Stimulated activated CD4-positive, alpha-beta T cell treated with anti-CD3 and anti-CD28 coated beads, TNF-alpha, amount 100 ng/mL, for 48 hours (primary cell): ENCODE results near the gene TOR1AIP2.
"Not testable (repeated sequence)": the region's sequence is repeated elsewhere in the genome, so short reads cannot be mapped to it uniquely, and the experiment has no call there.

Source experiments
- DNase-seq, 3 donors: peaks; one replicate each; pipeline ENCODE4 v3.0.0-alpha.2; 2020; ENCODE audit warnings: low read depth in 3 of 3

The TOR1AIP2 gene

DNA sequence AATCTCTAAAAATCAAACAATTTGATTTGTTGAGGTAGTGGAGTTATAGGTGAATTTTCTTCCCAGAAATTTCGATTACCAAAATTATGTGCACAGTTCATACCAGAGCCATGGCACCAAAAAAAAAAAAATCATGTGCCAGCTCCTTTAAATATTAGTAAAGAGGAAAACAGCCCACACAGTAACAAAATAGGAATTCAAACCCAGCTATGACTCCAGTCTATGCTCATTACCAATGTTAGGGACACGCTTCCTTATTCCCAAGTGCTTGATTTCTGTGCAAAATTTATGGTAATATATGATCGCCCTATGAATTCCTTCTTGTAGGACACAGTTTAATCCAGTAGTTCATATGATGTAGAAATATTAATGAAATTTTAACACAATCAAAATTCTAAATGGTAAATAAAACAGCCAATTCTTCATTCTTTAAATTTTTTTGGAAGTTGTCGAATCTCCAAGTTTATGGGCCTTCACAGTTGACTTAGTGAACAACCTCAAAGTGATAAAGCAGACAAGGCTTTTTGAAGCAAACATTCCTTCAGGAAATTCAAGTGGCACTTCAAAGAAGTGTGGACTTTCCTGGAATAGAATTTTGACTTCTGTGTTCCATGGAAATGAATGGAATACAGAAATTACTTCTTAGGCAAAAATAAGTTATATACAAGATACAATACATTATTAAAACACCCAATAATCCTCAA, 1.9 kb downstream of the TOR1AIP2 start:
- no peak for DNase-seq

DNA sequence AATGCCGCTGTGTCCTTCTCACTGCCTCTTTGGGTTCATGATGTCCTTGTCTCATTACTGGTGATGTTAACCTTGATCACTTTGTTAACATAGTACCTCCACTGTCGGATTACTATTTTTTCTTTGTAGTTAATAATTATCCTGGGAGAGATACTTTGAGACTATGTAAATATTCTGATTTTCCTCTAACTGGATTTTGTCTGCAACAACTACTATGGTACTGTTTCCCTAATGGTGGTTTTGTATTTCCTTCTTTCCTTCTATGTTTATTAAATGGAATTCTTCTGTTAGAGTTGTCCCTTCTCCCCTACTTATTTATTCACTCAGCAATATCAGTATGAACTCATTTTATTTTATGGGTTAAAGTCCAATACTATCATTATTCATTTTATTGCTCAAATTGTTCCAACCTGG, 4.2 kb downstream of the TOR1AIP2 start:
- DNase-seq: no peak

DNA sequence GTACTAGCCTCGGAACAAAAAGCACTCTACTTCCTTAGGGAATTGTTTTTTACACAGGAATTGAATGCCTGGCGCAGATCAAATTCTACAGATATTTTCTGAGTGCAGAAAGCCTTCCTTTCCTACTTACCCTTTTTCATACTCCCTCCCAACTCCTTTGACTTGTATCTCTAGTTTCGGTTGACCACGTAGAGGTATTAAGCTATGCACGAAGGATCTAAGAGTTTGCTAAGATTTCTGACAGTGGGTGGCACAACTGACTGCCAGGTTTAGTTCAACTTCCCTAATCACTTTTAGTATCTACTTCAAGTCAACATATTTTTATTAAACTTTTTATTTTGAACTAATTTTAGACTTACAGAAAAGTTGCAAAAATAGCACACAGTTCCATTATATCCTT, 5.0 kb downstream of the TOR1AIP2 start:
- no peak for DNase-seq

DNA sequence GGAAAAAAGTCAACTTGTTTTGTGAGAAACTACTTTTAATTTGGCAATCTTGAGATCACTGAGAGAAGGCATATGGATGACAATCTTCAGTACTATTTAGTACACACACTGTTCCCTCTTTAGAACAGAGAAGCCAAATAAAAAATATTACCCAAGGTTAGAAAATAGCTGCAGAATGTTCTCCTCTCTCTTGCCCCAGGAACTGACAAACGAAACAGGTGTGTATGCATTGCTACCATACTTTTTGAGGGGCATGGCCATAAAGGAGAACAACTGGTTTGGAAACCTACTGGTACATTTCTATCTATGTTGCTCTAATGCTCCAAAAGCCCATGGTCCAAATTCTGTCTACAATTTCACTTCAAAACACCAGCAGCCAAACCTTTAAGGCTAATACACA, 5.7 kb downstream of the TOR1AIP2 start:
- DNase-seq: no peak

DNA sequence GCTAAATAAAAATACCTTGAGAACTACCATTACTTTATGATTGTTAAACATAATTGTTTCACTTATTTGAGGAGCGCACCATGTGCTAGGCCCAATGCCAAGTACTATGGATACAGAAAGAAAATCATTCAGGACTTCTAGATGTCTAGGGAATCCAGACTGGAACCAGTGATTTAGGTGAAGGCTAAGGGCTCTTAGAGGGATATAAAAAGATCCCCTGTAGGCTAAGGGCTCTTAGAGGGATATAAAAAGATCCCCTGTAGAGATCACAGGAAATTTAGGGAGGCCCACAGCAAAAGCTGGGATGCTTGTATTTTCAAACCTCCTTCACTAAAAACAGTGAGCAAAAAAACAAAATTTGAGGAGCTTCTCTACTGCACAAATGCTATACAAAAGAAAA, 6.7 kb downstream of the TOR1AIP2 start:
- no peak for DNase-seq

DNA sequence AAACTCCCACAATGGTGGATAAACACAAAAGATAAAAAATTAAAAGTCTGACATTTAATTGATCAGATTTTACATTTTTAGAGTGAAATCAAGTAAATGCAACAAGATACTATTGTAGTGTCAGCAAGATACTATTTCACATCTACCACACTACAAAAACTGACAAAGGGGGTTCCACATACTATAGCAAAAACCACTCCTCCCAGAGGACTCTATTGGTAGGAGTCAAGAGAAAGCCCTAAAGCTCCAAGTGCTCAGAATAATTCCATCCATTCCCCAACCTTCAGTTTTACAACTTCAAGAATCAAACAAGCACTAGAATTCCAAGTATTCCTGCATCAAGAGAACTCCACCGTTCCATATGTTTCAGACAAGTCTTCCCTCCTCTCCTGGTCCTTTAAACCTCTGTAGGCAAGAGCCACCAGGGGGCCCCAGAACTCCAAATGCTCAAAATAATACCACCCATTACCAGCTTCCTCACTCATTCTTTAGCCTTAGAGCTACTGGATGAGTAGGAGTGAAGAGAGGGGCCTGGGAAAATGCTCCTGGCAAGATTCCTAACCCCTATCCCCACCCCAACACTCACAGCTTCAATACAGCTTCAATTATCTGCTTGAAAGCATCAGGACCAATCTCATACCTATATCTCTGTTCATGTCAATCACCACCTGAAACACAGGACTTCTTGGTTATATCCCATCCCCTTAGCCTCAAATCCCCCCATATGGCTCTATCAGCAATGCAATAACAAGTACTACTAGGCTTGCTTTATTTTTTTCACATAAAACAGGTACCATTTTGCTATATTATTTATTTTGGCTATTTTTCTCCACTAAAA, 9.9 kb downstream of the TOR1AIP2 start:
- peak in 1 of 3 donors; percentile 5 for DNase-seq

DNA sequence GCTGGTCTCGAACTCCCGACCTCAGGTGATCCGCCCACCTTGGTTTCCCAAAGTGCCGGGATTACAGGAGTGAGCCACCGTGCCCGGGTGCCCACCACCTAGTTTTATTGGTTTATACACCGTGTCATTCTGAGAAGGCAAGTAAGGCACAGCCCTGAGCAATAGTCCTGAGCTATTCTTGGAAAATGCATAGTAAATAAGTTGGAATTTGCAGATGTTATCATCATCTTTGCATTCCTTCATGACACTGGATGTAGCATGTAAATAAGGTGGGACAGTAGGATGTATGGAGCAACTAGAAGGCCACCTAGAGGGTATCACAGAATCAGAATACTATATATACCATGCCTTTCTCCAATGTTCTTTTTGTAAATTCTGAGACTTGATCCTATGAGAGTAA, 11.0 kb downstream of the TOR1AIP2 start:
- DNase-seq: no peak

DNA sequence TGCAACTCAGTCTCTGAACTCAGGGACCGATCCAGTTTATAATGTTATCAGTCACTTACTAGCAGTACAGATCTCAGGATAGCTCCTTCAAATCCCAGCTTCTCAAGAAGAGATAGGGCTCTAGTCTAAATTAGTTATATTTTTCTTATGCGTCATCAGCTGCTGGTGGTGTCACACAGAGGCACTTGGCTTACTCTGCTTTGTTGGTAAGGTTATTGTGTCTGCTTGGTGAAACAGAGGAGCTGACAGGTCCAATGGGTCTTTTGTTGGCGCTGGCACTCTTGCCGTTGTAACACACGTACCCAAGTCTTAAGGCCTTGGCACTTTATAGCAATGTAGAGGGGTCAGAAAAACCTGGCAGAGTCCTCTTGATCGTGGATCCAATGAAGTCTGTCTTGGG, 12.2 kb downstream of the TOR1AIP2 start:
- DNase-seq: no peak

DNA sequence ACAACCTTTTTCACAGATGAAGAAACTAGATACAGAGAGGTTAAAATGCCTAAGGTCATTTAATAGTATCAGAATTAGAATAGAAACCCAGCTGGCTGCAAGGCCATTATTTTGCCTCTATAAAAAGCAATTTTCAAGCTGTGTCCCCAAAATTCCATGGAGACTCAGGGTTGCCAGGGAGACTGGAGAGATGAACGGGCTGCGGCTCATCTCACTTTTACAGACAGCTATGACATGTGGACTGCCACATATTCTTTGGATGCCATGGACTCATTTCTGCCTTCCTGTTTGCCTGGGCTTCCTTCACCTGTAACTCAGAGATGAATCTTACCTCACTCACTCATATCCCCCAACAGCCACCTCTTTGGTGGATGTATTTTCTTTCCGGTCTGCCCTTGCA, 17.0 kb downstream of the TOR1AIP2 start:
- no peak for DNase-seq

DNA sequence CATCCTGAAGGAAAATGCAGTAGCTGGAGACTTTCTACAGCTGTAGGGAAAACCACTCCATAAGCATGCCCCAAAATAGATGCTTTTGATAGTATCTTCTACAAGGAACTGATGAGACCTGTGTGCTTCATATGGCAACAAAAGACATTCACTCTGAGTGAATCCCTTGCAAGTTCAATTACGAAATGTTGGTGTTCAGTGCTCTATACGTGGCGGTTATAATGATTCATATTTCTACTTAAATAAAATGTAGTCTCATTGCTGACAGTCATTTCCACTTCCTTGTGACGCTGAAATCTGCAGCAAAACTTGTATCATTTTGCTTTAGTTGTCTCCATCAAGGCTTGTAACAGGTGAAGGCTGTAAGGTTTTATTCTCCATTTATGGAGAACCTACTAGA, 20.6 kb downstream of the TOR1AIP2 start:
- DNase-seq: no peak

DNA sequence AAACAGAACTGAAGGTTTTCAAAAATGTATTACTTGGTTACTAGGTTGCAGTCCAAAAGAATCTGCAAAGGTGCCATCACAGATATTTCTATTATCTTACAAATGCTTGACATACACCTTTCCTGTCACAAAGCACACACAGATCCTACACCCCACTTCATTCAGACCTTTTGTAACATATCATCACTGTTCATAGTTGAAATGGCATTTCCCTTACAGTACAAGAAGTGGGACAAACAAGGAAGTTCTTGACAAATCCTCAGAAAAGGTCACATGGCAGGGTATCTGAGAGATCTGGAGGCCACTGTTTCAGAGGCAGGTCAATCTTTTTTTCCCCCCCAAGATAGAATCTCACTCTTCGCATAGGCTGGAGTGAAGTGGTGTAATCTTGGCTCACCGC, 21.3 kb downstream of the TOR1AIP2 start:
- no peak for DNase-seq

DNA sequence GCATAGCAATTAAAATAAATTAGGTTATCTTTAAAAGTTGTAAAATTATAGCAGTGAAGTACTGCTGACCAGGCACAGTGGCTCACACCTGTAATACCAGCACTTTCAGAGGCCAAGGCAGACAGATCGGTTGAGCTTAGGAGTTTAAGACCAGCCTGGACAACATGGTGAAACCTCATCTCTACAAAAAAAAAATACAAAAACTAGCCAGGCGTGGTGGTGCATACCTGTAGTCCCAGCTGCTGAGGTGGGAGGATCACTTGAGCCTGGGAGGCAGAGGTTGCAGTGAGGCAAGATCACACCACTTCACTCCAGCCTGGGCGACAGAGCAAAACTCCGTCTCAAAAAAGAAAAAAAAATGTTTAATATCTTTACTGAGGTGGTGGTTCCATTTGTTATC, 21.8 kb downstream of the TOR1AIP2 start:
- not testable (repeated sequence) for DNase-seq

DNA sequence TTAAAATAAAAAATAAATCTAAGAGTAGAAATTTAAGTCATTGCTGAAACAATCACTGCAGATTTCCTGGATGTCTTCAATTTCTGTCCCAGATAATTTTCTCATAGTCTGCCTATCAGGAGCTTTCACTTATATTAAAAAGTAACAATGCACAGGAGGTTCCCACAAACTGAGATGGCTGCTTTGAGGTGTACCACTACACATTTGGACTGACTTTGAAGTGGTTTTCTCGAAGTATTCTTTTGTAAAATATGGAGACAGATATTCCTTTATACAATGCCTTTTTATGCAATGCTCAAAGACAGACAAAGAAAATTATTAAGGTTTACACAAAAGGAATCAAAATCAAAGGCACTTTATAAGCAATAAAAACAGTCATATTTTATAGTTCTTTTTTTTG, 24.5 kb downstream of the TOR1AIP2 start:
- no peak for DNase-seq

DNA sequence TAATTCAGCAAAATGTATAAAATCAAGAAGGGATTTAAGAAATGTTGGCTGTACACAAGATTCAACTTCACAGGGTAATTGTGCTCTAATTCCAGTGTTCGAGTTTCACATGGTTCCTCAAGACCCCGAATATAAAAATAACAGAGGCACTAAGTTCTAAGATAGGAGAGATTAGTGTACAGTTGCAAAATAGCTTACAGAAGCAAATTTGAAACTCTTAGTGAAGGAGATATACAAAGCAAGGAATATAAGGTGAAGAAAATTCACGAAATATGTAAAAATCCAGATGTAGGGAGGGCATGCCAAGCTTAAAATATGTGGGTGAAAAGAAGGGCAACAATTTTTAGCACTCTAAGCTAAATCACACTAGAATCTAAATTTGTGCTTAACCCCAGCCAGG, 29.4 kb downstream of the TOR1AIP2 start:
- DNase-seq: no peak

DNA sequence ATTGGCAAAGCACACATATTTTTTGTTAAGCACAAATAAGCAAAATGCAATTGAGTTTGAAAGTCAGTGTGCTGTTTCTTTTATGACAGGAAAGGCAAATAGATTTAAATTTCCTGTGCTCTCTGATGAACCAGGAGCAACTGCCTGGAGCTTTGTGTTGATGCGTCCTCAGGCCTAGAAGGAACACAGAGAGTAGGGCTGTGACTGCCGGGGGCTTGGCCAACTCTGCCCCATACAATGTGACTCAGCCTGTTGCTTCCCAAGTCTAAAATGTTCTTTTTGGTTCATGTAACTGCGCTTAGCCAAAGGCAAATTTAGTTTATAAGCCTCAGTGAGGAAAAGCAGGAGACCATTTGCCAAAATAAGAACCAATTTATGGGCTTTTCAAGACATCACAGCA, 37.5 kb downstream of the TOR1AIP2 start:
- DNase-seq: no peak

DNA sequence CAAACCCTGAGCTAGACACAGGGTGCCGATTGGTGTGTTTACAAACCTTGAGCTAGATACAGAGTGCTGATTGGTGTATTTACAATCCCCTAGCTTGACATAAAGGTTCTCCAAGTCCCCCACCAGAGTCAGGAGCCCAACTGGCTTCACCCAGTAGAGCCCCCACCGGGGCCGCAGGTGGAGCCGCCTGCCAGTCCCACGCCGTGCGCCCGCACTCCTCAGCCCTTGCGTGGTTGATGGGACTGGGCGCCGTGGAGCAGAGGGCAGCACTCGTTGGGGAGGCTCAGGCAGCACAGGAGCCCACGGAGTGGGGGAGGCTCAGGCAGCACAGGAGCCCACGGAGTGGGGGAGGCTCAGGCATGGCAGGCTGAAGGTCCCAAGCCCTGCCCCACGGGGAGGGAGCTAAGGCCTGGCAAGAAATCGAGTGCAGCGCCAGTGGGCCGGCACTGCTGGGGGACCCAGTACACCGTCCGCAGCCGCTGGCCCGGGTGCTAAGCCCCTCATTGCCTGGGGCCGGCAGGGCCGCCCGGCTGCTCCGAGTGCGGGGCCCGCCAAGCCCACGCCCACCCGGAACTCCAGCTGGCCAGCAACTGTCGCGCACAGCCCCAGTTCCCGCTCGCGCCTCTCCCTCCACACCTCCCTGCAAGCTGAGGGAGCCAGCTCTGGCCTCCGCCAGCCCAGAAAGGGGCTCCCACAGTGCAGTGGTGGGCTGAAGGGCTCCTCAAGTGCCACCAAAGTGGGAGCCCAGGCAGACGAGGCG, 40.7 kb downstream of the TOR1AIP2 start:
- not testable (repeated sequence) for DNase-seq

DNA sequence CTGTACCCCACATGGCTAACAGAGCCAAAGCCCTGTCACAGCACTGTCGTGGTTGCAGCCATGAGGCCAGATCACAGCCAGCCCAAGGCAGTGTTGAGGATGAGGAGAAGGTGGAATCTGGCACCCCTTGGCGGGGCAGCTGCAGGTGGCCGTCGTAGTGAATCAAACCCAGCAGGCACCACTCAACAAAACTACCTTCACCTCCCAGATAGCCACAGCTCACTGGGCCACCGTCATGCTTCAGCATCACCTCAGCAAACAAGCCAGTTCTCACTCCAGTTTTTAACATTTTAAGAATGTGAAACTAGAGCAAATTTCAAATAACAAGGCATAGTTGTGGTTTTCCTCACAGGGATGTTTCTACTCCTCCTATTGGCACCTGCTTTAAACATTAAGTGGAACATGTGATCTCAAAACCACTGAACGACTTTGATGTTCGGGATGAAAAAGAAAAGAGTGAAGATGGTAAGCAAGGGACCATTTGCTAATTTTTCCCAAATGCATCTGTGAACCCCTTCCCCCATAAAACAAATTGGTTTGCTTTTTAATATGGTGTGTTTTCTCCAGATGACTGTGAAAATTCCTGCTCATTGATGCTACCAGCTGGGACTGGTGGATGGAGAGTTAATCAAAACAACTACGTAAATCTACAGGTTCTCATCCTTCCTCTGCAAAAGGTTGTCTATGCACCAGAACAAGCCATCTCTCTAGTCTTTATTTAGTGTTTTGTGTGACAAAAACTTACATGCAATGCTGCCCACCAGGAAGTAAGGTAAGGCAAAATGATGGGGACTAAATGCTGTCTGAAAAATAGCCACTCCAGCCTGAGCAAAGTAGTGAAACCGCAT, 45.5 kb downstream of the TOR1AIP2 start:
- no peak for DNase-seq

DNA sequence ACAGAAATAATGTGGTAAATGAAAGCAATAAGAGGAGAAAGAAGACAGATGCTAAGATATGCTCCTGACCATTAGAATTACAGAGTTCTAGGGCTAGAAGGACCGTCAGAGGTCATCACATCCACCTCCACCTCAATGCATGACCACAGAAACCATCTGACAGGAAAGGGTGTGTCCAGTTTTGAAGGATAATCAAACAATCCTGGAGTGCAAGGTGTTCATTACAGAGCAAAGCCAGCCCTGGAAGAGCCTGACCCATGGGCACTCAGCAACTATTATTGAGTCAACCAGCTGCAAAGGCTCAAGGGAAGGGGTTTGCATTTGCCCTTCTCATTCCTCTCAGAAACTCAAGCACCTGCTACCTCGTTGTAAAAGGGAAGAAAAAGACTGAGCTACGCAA, 46.4 kb downstream of the TOR1AIP2 start:
- no peak for DNase-seq

DNA sequence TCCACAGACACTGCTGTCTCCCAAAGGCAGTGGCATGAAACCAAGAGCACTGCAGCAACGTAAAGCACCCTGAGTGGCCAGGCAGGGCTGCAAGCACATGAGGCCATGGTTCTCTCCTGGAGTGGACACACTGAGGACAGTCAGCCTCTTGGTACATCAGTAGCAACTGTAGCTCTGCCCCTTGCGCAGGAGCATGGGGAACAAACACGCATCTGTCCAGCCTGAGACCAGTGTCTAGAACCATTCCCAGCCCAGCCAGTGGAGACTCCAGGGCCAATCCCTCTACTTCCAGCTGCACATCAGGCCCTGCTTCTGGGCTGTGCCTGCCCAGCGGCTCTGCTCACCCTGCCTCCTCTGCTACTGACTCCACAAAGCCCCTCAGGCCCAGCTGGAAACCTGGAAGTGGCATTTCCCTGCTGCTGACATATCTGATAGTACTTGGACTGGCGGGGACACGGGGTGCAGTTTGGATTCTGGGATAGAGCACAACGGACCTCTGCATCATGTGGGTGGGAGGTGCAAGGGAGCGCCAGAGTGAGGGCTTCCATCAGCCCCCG, 49.0 kb downstream of the TOR1AIP2 start:
- DNase-seq: no peak

DNA sequence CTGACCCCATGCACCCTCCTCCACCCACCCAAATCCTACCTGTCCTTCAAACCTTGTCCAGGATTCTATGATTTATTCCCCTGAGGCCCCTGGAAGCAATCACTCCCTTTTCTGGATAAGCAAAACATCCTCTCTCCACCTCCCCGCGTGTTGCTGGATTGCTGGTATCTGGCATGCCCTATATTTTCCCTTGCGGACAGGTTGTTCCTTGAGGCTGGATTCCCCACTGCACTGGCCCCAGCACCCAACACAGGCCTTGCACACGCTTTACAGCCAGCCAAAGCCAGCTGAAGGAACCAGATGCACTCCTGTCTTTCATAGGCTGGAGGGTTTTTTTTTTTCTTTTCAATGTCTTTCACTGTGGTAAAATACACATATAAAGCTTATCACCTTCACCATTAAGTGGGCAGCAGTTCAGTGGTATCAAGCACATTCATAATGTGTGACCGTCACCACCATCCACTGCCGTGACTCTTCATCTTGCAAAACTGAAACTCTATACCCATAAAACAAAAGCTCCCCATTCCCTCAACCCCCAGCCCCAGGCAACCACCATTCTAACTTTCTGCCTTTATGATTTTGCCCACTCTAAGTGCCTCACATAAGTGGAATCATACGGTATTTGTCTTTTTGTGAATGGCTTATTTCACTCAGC, 50.9 kb downstream of the TOR1AIP2 start:
- no peak for DNase-seq
